Measurements from ENCODE around the gene BCAS3.

The BCAS3 gene

DNA sequence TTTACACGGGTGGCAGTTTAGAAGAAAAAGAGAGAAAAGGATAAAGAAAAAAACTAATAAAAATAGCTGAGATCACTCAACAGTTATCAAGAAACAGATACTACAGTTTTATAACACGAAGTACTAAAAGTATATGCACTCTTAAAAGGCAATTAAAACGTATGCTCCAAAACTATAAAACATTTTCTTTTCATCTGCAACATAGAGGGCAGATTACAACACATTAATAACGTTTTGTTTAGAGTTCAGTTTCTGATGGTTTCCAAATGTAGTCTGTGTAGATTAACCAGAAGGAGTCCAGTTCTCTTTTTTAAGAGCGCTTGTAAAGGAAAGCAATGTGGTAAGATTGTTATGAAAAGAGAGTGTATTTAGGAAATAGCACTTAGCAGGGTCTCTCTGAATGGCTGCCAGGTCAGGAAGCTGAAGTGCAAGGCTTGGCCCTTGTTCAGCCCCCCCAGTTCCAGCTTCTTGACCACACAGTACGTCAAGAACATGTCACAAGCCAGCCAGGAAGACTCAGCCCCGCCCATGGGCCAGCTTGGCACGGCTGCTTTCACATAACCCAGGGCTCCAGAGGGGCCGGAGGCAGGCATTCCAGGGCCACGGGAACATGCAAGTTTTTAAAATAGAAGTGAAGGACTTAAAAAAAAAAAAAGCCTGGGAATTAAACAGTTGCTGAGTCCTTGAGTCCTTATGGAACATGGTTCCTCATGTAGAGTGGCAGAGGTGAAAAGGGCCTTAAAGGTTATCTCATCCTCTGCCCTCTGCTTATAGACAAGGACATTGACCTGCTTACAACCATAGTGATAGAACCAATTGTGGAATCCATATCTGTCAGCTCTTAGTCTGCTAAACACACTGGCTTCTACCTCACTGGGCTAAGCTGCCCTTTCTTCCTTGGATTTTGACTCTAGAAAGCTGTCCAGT, 574.6 kb downstream of the BCAS3 start:
- Histone ChIP-seq H3K27me3 (ENCODE audit: insufficient read depth, low read length) (no peaks in the 10 kb centered on the region), H3K4me3 (ENCODE audit: low read length) (no peak overlapping the region), H2AFZ (ENCODE audit: low read depth, low read length) (no peak overlapping the region), H3K36me3 (ENCODE audit: insufficient read depth, low read length) (no peaks in the 10 kb centered on the region), H3K4me1 (ENCODE audit: insufficient read depth, low read length) (peaks cover 10% of the 10 kb centered on the region), H3K9me3 (ENCODE audit: low read length) (no peaks in the 10 kb centered on the region)

DNA sequence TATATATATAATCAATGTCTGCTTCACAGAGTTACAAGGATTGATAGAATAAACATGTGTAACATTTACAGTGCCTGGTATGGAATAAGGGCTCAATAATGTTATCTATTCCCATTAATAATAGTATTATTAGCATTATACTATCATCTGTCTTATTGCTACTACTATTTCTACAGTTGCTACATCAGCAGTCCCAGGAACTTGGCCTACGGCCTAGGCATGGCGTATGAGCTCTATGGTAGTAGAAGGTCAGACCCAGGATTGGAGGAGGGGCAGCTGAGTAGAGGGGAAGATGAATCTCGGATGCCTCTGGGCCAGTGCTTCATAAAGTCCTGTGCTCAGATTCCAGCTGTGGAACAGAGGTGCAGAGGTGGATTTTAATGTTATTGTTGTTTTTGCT, 575.7 kb downstream of the BCAS3 start:
- Histone ChIP-seq H3K9me3 (ENCODE audit: low read length) (no peaks in the 10 kb centered on the region), H3K27me3 (ENCODE audit: insufficient read depth, low read length) (no peaks in the 10 kb centered on the region), H2AFZ (ENCODE audit: low read depth, low read length) (no peak overlapping the region), H3K4me3 (ENCODE audit: low read length) (no peak overlapping the region), H3K36me3 (ENCODE audit: insufficient read depth, low read length) (no peaks in the 10 kb centered on the region), H3K4me1 (ENCODE audit: insufficient read depth, low read length) (peaks cover 10% of the 10 kb centered on the region)

GRCh38 chr17:61253937-61254574, 576.4 kb downstream of the BCAS3 start:
- no peak overlapping the region for H2AFZ ChIP-seq (ENCODE audit: low read depth, low read length)
- H3K4me1 ChIP-seq (ENCODE audit: insufficient read depth, low read length): peaks cover 10% of the 10 kb centered on the region
- H3K36me3 ChIP-seq (ENCODE audit: insufficient read depth, low read length): no peaks in the 10 kb centered on the region
- H3K9me3 ChIP-seq (ENCODE audit: low read length): no peaks in the 10 kb centered on the region
- no peak overlapping the region for H3K4me3 ChIP-seq (ENCODE audit: low read length)
- no peaks in the 10 kb centered on the region for H3K27me3 ChIP-seq (ENCODE audit: insufficient read depth, low read length)

- no peak overlapping the region for H2AFZ ChIP-seq (ENCODE audit: low read depth, low read length)
- H3K36me3 ChIP-seq (ENCODE audit: insufficient read depth, low read length): no peaks in the 10 kb centered on the region
- H3K4me3 ChIP-seq (ENCODE audit: low read length): no peak overlapping the region
- H3K9me3 ChIP-seq (ENCODE audit: low read length): no peaks in the 10 kb centered on the region
- H3K4me1 ChIP-seq (ENCODE audit: insufficient read depth, low read length): peaks cover 10% of the 10 kb centered on the region
- H3K27me3 ChIP-seq (ENCODE audit: insufficient read depth, low read length): no peaks in the 10 kb centered on the region
Observed at GRCh38 chr17:61254904-61255303, 577.3 kb downstream of the BCAS3 start.

DNA sequence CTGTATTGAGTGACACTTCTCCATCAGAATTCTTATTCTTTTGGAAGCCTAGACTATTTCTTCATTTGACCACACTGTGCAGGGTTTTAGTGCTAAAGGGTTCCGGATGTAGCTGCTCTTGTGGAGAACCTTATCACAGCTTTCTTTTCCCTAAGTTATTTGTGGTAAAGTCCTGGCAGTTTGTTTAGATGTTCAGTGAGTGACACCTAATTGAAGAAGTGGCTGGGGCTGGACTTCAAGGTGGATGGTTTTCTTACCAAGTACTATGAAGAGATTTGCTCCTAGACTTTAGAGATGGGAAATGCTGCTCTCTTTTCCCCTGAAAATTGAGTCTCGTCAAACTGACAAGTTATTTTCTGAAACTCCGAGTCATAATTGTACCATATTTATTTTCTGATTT, 578.0 kb downstream of the BCAS3 start:
- no peaks in the 10 kb centered on the region for H3K9me3 ChIP-seq (ENCODE audit: low read length)
- H3K4me1 ChIP-seq (ENCODE audit: insufficient read depth, low read length): peaks cover 10% of the 10 kb centered on the region
- no peaks in the 10 kb centered on the region for H3K27me3 ChIP-seq (ENCODE audit: insufficient read depth, low read length)
- H2AFZ ChIP-seq (ENCODE audit: low read depth, low read length): no peak overlapping the region
- no peaks in the 10 kb centered on the region for H3K36me3 ChIP-seq (ENCODE audit: insufficient read depth, low read length)
- no peak overlapping the region for H3K4me3 ChIP-seq (ENCODE audit: low read length)

GRCh38 chr17:61259360-61259759, 581.7 kb downstream of the BCAS3 start:
- Histone ChIP-seq H3K36me3 (ENCODE audit: insufficient read depth, low read length) (no peaks in the 10 kb centered on the region), H3K4me3 (ENCODE audit: low read length) (no peak overlapping the region), H3K4me1 (ENCODE audit: insufficient read depth, low read length) (no peaks in the 10 kb centered on the region), H2AFZ (ENCODE audit: low read depth, low read length) (no peak overlapping the region), H3K27me3 (ENCODE audit: insufficient read depth, low read length) (no peaks in the 10 kb centered on the region), H3K9me3 (ENCODE audit: low read length) (no peaks in the 10 kb centered on the region)

GRCh38 chr17:61260071-61260797, 582.6 kb downstream of the BCAS3 start:
- H3K36me3 ChIP-seq (ENCODE audit: insufficient read depth, low read length): no peaks in the 10 kb centered on the region
- H2AFZ ChIP-seq (ENCODE audit: low read depth, low read length): no peak overlapping the region
- H3K4me1 ChIP-seq (ENCODE audit: insufficient read depth, low read length): no peaks in the 10 kb centered on the region
- no peak overlapping the region for H3K4me3 ChIP-seq (ENCODE audit: low read length)
- no peaks in the 10 kb centered on the region for H3K27me3 ChIP-seq (ENCODE audit: insufficient read depth, low read length)
- H3K9me3 ChIP-seq (ENCODE audit: low read length): no peaks in the 10 kb centered on the region

GRCh38 chr17:61261001-61261637, 583.5 kb downstream of the BCAS3 start:
- Histone ChIP-seq H3K4me1 (ENCODE audit: insufficient read depth, low read length) (no peaks in the 10 kb centered on the region), H2AFZ (ENCODE audit: low read depth, low read length) (no peak overlapping the region), H3K4me3 (ENCODE audit: low read length) (no peak overlapping the region), H3K9me3 (ENCODE audit: low read length) (no peaks in the 10 kb centered on the region), H3K27me3 (ENCODE audit: insufficient read depth, low read length) (no peaks in the 10 kb centered on the region), H3K36me3 (ENCODE audit: insufficient read depth, low read length) (no peaks in the 10 kb centered on the region)

DNA sequence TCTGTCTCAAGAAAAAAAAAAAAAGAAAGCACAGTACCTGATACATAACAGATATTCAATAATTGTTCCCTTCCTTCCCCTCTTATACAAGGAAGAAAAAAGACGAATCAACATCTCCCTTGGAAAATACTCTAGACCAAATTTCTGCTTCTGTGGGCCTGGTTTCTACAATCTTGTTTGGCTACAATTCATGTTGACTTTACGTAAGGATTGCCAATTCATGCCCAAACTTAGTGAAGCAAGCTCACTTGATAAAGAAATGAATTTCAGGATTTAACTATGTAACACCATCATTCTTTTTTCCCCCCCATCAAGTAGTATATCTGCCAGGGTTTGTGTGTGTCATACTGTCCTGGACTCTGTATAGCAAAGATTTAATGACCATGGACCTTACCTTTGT, 587.7 kb downstream of the BCAS3 start:
- H2AFZ ChIP-seq (ENCODE audit: low read depth, low read length): no peak overlapping the region
- H3K36me3 ChIP-seq (ENCODE audit: insufficient read depth, low read length): no peaks in the 10 kb centered on the region
- H3K4me1 ChIP-seq (ENCODE audit: insufficient read depth, low read length): no peaks in the 10 kb centered on the region
- H3K4me3 ChIP-seq (ENCODE audit: low read length): no peak overlapping the region
- H3K27me3 ChIP-seq (ENCODE audit: insufficient read depth, low read length): no peaks in the 10 kb centered on the region
- H3K9me3 ChIP-seq (ENCODE audit: low read length): no peaks in the 10 kb centered on the region

GRCh38 chr17:61267847-61268246, 590.2 kb downstream of the BCAS3 start:
- Histone ChIP-seq H3K4me1 (ENCODE audit: insufficient read depth, low read length) (no peaks in the 10 kb centered on the region), H3K27me3 (ENCODE audit: insufficient read depth, low read length) (no peaks in the 10 kb centered on the region), H2AFZ (ENCODE audit: low read depth, low read length) (no peak overlapping the region), H3K9me3 (ENCODE audit: low read length) (no peaks in the 10 kb centered on the region), H3K36me3 (ENCODE audit: insufficient read depth, low read length) (no peaks in the 10 kb centered on the region), H3K4me3 (ENCODE audit: low read length) (no peak overlapping the region)

DNA sequence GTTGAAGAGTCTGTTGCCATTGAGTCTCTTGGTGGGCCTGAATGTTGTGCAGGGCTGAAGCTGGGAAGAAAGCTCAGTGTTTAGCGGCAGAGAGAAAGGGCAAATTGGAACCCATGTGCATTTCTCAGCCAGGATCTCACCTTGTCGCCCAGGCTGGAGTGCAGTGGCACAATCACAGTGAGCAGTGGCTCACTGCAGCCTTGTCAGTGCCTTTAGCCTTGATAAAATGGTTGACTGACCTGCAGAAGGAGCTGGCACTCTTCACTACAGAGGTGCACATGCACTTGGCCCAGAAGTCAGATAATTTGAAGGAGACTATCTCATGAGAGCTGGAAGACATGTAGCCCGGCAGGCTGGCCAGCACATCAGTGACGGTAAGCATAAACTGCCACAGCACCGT, 597.7 kb downstream of the BCAS3 start:
- Histone ChIP-seq H3K27me3 (ENCODE audit: insufficient read depth, low read length) (no peaks in the 10 kb centered on the region), H3K36me3 (ENCODE audit: insufficient read depth, low read length) (no peaks in the 10 kb centered on the region), H3K9me3 (ENCODE audit: low read length) (no peaks in the 10 kb centered on the region), H3K4me3 (ENCODE audit: low read length) (no peak overlapping the region), H2AFZ (ENCODE audit: low read depth, low read length) (no peak overlapping the region), H3K4me1 (ENCODE audit: insufficient read depth, low read length) (no peaks in the 10 kb centered on the region)

GRCh38 chr17:61276806-61277205, 599.2 kb downstream of the BCAS3 start:
- Histone ChIP-seq H3K9me3 (ENCODE audit: low read length) (no peaks in the 10 kb centered on the region), H3K4me1 (ENCODE audit: insufficient read depth, low read length) (no peaks in the 10 kb centered on the region), H2AFZ (ENCODE audit: low read depth, low read length) (no peak overlapping the region), H3K27me3 (ENCODE audit: insufficient read depth, low read length) (no peaks in the 10 kb centered on the region), H3K4me3 (ENCODE audit: low read length) (no peak overlapping the region), H3K36me3 (ENCODE audit: insufficient read depth, low read length) (no peaks in the 10 kb centered on the region)

Measured in neuron (in vitro differentiated cells).